Stimulated activated CD4-positive, alpha-beta T cell treated with anti-CD3 and anti-CD28 coated beads, Interleukin-15, amount 100 ng/mL, for 48 hours (primary cell): ENCODE results near the gene ABCB7.
"Not testable (repeated sequence)": the region's sequence is repeated elsewhere in the genome, so short reads cannot be mapped to it uniquely, and the experiment has no call there.

Experiments
- DNase-seq, 2 donors: peaks; one replicate each; pipeline ENCODE4 v3.0.0-alpha.2; 2020; ENCODE audit warnings: low read depth in 2 of 2

ABCB7 gene

DNA sequence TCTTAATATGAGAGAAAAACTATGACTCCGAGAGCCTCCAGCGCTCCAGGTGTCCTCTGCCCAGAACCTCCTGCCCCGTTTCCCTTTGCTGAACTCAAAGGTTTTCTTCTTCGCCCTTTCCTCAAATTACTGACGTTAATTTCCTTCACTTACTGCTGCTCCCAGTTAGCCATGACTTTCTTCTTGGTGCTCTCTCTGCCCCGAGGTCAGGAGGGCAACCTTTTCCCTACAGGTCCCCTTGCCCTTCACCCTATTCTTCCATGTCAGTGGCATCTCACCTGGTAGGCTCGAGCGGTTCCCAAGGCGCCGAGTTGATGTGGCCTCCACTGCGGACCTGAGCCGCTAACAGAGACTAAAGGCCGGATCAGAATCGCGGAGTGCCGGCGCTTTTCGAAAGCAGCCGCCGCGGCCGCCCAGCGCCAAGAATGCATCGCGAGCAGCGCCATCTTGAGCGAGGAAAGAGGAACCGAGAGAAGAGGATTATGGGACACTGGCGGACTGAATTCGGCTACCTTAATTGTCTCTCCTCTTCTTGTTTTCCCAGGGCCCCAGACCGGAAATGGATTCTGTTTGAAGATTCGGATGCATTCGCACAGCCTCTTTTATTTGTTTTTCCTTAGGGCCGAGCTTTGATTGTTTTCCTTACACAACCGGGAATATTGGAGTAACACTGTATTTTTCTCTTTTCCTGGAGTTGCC, at the start of gene ABCB7:
Gene ABCB7, minus strand, starts transcription at position 457 of the 699 bp plus-strand sequence. Its CDS starts 11 bp downstream, at position 446.
- DNase-seq = peak; percentile 25 to 28

DNA sequence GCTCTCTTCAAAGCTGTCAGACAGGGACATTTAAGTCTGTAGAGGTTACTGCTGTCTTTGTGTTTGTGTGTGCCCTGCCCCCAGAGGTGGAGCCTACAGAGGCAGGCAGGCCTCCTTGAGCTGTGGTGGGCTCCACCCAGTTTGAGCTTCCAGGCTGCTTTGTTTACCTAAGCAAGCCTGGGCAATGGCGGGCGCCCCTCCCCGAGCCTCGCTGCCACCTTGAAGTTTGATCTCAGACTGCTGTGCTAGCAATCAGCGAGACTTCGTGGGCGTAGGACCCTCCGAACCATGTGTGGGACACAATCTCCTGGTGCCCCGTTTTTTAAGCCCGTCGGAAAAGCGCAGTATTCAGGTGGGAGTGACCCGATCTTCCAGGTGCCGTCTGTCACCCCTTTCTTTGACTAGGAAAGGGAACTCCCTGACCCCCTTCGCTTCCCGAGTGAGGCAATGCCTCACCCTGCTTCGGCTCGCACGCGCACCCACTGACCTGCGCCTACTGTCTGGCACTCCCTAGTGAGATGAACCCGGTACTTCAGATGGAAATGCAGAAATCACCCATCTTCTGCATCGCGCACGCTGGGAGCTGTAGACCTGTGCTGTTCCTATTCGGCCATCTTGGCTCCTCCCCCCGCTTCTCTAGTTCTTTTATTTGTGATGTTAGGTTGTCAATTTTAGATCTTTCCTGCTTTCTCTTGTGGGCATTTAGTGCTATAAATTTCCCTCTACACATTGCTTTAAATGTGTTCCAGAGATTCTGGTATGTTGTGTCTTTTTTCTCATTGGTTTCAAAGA, 32.5 kb upstream of the ABCB7 start:
- not testable (repeated sequence) for DNase-seq

DNA sequence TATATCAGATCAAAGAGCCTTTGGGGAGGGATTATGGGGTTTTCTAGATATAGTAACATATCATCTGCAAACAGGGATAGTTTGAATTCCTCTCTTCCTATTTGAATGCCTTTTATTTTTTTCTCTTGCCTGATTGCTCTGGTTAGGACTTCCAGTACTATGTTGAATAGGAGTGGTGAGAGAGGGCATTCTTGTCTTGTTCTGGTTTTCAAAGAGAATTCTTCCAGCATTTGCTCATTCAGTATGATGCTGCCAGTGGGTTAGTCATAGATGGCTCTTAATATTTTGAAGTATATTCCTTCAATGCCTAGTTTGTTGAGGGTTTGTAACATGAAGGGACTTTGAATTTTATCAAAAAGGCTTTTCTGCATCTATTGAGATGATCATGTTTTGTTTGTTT, 25.6 kb upstream of the ABCB7 start:
- no peak for DNase-seq

DNA sequence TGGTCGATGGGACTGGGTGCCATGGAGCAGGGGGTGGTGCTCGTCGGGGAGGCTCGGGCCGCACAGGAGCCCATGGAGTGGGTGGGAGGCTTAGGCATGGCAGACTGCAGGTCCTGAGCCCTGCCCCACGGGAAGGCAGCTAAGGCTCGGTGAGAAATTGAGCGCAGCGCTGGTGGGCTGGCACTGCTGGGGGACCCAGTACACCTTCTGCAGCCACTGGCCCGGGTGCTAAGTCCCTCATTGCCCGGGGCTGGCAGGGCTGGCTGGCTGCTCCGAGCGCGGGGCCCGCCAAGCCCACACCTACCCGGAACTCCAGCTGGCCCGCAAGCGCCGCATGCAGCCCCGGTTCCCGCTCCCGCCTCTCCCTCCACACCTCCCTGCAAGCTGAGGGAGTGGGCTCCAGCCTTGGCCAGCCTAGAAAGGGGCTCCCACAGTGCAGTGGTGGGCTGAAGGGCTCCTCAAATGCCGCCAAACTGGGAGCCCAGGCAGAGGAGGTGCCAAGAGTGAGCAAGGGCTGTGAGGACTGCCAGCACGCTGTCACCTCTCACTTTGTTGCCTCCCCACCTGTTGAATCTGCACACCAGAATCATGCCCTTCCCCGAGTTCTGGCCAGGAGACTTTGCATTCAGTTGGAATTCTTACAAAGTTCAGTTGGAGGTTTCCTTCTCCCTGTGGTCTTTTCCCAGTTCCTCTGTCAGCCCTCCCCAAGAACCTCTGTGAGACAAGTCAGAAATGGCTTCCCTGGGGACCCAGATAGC, 23.6 kb upstream of the ABCB7 start:
- not testable (repeated sequence) for DNase-seq

DNA sequence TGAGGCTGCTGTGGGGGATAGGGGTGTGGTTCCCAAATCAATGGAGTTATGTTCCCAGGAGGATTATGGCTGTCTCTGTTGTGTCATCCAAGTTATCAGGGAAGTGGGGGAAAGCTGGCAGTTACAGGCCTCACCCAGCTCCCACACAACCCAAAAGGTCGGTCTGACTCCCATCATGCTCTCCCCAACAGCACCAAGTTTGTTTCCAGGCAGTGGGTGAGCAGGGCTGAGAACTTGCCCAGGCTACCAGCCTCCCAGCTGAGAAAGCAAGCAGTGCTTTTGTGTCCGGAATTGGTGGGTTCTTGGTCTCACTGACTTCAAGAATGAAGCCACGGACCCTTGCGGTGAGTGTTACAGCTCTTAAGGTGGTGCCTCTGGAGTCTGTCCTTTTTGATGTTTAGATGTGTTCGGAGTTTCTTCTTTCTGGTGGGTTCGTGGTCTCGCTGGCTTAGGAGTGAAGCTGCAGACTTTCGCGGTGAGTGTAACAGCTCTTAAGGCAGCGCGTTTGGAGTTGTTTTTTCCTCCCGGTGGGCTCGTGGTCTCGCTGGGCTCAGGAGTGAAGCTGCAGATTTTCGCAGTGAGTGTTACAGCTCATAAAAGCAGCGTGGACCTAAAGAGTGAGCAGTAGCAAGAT, 16.3 kb upstream of the ABCB7 start:
- not testable (repeated sequence) for DNase-seq

DNA sequence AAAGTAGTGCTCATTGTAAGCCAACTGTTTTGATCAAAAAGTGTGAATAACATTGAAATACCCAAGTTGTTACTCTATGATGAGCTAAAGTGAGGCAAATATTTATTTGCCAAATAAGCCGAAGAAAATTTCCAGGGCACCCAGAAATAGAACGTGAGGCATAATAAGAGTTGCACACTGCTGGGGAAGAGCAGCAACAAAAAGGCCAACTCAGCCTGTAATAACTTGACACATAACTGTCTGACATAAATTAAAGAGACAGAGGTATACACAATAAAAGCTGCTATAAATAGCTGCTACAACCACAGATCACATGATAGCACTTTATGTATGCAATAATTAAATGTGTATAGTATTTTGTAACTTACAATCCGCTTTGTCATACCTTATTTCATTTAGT, 2.0 kb upstream of the ABCB7 start:
- DNase-seq = no peak

DNA sequence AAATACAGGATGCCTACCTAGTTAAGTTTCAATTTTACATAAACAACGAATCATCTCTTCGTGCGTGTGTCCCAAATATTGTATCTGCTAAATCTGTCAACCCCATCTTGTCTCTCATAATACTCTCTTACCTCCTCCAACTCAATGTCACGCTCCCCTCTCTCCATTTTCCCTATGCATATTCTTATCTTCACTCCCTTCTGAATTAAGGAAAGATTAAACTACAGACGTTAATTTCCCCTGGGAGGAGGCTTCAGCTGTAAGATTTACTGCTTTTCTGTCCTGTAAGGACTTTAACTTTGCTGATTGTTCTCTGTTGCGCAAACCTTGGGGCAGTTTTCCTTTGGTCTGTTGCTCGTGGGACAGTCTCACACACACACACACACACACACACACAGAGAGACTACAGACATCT, 455 bp upstream of the ABCB7 start:
- no peak for DNase-seq

DNA sequence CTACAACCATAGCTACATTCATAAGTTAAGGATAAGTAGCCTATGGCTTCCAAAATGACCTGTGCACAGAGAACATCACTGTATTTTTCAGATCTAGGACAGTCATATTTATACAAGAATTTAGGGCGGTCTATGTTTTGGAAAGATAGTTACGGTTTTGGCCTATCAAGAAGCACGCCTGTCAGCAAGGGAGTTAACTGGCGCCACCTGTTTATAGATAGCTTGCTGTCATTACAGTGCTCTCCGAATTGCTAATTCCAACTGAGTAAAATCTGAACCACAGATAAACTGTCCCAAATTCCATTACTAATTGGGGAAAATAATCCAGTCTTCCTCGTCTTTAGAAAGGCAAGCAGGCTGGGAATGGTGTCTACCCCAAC, 646 bp downstream of the ABCB7 start:
- no peak for DNase-seq

DNA sequence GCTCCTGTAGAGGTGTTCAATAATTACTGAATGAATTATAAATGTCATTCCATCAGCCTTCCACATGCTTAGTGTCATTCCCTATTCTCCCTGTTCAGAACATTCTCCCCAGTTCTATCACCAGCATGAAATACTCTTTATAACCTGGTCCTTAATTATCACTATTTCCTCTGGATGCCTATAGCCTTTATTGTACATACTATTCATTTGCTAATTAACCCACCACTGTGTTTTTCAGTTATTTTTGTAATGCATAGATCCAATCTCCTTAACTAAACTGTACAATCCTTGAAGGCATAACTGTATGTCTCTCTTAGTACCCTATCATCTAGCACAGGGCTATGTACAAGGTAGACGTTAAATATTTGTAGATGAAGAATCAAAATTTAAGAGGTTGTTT, 1.2 kb downstream of the ABCB7 start:
- DNase-seq = no peak

DNA sequence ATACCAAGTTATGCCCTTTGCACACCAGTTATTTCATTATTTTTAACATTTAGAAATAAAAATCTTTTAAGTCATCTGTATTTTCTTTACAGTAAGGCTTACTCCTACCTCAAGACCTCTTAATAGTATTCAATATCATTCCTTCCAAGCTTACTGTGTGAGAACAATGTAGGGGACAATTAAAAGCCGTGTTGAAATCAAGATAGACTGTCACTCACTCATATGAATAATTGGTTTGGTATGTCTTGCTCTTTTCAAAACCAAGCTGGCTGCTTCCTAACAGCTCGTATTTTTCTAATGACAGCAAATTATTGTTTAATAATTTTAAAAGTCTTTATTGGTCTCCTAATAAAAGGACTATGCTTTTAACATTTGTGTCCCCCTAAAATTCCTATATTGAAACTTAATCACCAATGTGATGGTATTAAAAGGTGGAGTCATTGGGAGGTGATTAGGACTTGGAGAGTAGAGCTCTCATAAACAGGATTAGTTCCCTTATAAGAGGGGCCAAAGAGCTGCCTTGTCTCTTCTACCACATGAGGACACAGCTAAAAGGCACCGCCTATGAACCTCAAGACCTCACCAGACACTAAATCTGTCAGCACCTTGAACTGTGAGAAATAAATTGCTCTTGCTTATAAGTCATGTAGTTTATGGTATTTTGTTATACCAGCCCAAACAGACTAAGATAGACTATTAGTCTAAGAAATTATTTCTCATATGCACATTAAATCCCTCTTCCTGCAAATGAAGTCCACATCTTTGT, 4.1 kb downstream of the ABCB7 start:
- no peak for DNase-seq

DNA sequence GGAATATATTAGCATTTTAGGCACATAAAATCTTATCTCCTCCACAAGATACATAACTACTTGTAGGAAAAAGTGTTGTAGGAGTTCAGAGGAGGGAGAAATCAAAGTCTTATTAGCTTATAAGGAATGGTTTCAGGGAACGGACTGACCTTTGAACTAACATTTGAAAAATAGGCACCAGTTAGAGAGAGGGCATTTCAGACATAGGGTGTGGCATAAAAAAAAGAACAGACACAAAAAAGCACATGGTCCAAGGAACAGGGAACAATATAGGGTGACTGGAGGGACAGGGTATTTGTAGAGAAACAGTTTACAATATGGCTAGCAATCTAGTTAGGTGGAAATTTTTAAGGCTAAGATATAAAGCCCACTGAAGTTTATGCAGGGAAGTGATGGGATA, 6.4 kb downstream of the ABCB7 start:
- DNase-seq = no peak

DNA sequence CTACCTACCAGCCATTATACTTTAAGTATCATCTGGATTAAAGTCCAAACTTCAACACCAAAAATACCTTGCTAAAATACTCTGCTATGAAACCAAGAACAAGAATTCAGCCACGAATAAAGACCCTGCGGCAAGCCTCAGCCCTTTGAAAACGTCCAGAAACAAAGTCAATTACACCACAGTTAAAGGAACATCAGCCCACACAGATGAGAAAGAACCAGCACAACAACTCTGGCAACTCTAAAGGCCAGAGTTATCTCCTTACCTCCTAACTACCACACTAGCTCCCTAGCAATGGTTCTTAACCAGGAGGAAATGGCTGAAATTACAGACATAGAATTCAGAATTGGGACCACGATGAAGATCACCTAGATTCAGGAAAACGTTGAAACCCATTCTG, 23.4 kb downstream of the ABCB7 start:
- no peak for DNase-seq

DNA sequence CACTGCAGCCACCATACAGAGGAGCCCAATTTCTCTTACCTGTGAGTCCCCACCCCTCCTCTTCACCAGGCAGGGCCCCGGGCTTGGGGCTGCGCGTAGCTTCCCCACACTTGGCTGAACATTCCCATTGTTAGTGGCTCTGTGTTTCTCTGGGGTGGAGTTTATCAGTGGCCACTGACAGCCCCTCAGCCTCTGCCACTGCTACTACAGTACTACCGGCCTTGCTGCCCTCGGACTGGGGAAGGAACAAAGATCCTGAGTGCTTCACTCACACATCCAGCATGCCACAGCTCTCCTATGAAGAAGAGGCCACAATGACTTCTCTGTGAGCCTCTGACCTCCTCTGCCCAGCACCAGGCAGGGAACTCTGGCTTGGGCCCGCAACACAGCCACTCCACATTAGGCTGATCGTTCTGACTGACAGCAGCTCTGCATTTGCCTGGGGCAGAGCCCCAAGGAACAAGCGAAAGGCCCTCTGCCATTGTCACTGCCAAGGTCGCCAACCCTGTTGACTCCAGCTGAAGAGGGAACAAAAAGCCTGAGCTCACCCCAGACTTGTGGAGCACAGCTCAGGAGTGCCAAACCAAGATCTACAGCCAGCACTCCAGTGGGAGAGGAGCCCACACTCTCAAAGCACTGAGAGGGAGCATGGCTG, 24.0 kb downstream of the ABCB7 start:
- no peak for DNase-seq

DNA sequence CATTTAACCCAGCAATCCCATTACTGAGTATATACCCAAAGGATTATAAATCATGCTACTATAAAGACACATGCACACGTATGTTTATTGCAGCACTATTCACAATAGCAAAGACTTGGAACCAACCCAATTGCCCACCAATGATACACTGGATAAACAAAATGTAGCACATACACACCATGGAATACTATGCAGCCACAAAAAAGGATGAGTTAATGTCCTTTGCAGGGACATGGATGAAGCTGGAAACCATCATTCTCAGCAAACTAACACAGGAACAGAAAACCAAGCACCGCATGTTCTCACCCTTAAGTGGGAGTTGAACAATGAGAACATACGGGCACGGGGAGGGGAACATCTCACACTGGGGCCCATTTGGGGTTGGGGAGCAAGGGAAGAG, 27.0 kb downstream of the ABCB7 start:
- not testable (repeated sequence) for DNase-seq

DNA sequence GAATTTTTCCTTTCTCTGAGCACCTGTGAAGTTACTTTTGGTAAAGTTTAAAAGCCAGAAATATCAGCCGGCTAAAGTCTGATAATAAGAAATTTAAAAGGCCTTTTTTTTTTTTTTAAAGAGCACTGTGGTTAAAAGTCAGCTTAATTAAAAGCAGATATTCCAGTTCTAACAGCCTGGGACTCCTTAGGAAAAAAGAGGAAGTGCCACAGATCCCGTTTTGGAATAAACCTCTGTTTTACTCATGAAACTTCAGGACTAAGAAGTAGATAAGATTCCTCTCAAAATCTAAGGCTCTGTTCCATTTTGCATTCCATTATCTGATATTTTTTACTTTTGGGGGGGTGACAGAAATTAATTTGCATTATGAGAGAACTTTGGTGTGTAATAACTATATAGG, 37.8 kb downstream of the ABCB7 start:
- DNase-seq = no peak

DNA sequence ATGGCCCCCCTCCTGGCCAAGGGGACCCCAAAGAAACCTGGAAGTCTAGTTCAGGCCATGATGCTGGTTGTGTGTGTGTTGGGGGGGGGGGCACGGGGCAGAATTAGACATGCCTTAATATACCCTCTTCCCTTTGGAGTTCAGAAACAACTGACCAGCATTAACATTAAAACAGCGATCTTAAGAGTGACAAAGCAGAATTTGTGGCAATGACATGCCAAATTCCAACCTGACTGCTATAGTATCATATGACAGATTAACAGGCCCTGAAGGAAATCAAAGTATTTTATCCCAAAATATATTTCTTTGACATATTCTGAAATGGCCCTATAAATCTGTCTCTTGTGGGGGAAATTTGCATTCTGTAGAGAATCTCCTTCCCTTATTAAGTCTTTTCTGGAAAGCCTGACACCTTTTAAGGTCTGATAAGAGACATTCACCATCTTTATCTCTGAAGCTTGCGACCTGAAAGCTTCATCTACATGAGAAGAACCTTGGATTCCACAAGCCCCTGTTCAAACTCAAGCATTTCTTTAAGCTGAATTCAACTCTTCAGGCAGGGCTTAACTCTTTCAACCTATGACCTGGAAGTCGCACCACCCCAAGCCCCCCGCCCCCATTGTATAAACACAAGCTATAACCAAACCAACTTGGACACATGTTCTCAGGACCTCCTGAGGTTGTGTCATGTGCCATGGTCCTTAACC, 40.2 kb downstream of the ABCB7 start:
- DNase-seq = no peak

DNA sequence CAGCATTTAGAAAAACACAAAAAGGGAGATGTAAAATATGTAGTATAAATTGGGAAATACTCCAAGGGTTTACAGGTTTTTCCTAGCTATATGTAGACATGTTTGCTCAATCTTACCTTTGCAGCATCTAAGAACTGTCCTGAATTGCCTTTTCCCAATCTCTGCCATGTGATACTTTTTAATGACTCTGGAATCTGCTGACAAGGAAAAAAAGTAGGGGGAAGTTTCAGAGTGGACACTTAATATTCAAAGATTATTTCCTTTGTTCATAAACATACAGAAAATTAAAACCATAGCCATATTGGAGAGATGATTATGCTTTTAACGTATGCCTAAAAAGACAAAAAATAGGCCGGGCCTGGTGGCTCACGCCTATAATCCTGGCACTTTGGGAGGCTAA, 41.4 kb downstream of the ABCB7 start:
- DNase-seq = no peak

DNA sequence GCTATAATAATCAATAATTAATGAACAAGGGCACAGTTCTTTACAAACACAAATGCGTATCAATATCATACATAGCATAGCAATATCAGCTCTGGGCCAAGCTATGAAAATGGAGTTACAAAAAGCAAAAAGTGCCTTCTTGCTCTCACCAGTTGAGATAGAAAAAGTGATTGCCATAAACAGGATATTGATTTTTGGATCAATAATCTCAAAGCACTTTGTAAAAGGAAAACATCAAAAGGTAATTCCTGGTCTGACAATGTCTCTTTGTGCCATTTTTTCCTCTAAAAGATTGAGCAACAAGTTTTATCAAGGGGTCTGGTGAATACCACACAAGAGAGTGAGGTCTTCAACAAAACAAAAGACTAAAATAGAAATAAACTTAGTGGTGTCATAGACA, 42.4 kb downstream of the ABCB7 start:
- DNase-seq = no peak

DNA sequence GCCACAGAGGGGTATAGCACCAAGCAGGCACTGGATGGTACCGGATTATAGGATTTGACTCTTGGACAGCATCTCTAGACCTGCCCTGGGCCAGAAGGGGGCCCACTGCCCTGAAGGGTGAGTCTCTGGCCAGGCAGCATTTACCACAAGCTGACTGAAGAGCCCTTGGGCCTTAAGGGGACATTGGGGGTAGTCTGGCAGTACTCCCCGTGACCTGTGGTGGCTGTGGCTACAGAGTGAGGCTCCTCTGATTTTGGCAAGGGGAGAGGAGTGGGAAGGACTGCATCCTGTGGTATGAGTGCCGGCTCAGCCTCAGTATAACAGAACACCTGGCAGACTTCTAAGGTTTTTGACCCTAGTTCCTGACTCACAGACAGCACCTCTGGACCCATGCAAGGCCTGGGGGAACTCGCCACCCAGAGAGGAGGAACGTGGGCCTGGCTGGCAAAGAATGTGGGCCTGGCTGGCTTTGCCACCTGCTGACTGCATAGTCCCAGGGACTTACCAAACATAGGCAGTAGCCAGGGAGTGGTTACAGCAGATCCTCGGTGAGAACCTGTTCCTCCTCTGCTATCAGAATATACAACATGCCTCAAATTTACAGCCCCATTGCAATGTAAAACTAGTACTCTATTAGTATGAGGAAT, 48.1 kb downstream of the ABCB7 start:
- DNase-seq = no peak

DNA sequence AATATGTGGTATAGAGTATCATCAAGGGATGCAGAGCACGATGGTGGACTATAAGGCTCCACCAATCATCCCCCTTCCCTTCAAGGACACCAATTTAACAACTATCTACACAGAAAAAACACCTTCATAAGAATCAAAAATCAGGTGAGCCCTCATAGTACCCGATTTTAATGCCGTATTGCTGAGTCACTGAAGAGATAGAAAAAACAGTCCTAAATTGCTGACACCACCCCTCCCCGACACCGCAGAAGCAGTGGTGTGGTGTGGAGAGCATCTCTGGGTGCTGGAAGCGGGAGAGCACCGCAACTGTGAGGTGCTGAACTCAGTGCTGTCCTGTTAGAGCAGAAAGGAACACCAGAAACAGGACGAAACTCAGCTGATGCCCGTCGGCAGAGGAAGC, 49.3 kb downstream of the ABCB7 start:
- no peak for DNase-seq
